ENCODE results near the gene TAF4.

The TAF4 gene

GRCh38 chr20:62010551-62011402 is 54.9 kb downstream of the TAF4 start:
- ATAC-seq: peak; percentile 88
- TF ChIP-seq PPARA (CRISPR knock-in tag; IDR thresholded peaks at IDR 0.05; ENCODE audit: borderline replicate concordance): no peak

GRCh38 chr20:62009869-62010445 is 55.7 kb downstream of the TAF4 start:
- no peak for ATAC-seq
- TF ChIP-seq ZNF70 (CRISPR knock-in tag; IDR thresholded peaks at IDR 0.05) (no peak), PPARA (CRISPR knock-in tag; IDR thresholded peaks at IDR 0.05; ENCODE audit: borderline replicate concordance) (no peak), ISL1 (CRISPR knock-in tag; IDR thresholded peaks at IDR 0.05) (no peak), ZC3H10 (CRISPR knock-in tag; IDR thresholded peaks at IDR 0.05) (no peak), POU6F1 (CRISPR knock-in tag; IDR thresholded peaks at IDR 0.05; ENCODE audit: borderline replicate concordance, low read depth) (no peak), ZFP3 (CRISPR knock-in tag; IDR thresholded peaks at IDR 0.05) (no peak), RARB (CRISPR knock-in tag; IDR thresholded peaks at IDR 0.05) (no peak), TCF4 (CRISPR knock-in tag; IDR thresholded peaks at IDR 0.05; ENCODE audit: borderline replicate concordance) (no peak), PATZ1 (CRISPR knock-in tag; IDR thresholded peaks at IDR 0.05; ENCODE audit: borderline replicate concordance) (no peak), OSR1 (CRISPR knock-in tag; IDR thresholded peaks at IDR 0.05) (no peak), SNAI2 (CRISPR knock-in tag; IDR thresholded peaks at IDR 0.05) (no peak), CSDC2 (CRISPR knock-in tag; IDR thresholded peaks at IDR 0.05) (no peak), ESRRG (CRISPR knock-in tag; IDR thresholded peaks at IDR 0.05) (no peak), ZNF565 (CRISPR knock-in tag; conservative IDR thresholded peaks at IDR 0.05; ENCODE audit: low read depth) (no peak), ZNF8 (CRISPR knock-in tag; IDR thresholded peaks at IDR 0.05) (no peak), TOX (CRISPR knock-in tag; IDR thresholded peaks at IDR 0.05; ENCODE audit: borderline replicate concordance) (no peak)

- ATAC-seq: no peak
- TF ChIP-seq GLIS3 (CRISPR knock-in tag; IDR thresholded peaks at IDR 0.05): no peak
- TF ChIP-seq ZC3H10 (CRISPR knock-in tag; IDR thresholded peaks at IDR 0.05): no peak
- no peak for TF ChIP-seq ZNF565 (CRISPR knock-in tag; conservative IDR thresholded peaks at IDR 0.05; ENCODE audit: low read depth)
- TF ChIP-seq ZFP3 (CRISPR knock-in tag; IDR thresholded peaks at IDR 0.05): no peak
- no peak for TF ChIP-seq ZFP30 (CRISPR knock-in tag; IDR thresholded peaks at IDR 0.05)
- no peak for TF ChIP-seq PATZ1 (CRISPR knock-in tag; IDR thresholded peaks at IDR 0.05; ENCODE audit: borderline replicate concordance)
- TF ChIP-seq, protein P1, sequence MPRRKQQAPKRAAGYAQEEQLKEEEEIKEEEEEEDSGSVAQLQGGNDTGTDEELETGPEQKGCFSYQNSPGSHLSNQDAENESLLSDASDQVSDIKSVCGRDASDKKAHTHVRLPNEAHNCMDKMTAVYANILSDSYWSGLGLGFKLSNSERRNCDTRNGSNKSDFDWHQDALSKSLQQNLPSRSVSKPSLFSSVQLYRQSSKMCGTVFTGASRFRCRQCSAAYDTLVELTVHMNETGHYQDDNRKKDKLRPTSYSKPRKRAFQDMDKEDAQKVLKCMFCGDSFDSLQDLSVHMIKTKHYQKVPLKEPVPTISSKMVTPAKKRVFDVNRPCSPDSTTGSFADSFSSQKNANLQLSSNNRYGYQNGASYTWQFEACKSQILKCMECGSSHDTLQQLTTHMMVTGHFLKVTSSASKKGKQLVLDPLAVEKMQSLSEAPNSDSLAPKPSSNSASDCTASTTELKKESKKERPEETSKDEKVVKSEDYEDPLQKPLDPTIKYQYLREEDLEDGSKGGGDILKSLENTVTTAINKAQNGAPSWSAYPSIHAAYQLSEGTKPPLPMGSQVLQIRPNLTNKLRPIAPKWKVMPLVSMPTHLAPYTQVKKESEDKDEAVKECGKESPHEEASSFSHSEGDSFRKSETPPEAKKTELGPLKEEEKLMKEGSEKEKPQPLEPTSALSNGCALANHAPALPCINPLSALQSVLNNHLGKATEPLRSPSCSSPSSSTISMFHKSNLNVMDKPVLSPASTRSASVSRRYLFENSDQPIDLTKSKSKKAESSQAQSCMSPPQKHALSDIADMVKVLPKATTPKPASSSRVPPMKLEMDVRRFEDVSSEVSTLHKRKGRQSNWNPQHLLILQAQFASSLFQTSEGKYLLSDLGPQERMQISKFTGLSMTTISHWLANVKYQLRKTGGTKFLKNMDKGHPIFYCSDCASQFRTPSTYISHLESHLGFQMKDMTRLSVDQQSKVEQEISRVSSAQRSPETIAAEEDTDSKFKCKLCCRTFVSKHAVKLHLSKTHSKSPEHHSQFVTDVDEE (CRISPR knock-in tag; IDR thresholded peaks at IDR 0.05): no peak
- TF ChIP-seq POU6F1 (CRISPR knock-in tag; IDR thresholded peaks at IDR 0.05; ENCODE audit: borderline replicate concordance, low read depth): no peak
- no peak for TF ChIP-seq PPARA (CRISPR knock-in tag; IDR thresholded peaks at IDR 0.05; ENCODE audit: borderline replicate concordance)
- no peak for TF ChIP-seq TOX (CRISPR knock-in tag; IDR thresholded peaks at IDR 0.05; ENCODE audit: borderline replicate concordance)
- TF ChIP-seq, protein P2, sequence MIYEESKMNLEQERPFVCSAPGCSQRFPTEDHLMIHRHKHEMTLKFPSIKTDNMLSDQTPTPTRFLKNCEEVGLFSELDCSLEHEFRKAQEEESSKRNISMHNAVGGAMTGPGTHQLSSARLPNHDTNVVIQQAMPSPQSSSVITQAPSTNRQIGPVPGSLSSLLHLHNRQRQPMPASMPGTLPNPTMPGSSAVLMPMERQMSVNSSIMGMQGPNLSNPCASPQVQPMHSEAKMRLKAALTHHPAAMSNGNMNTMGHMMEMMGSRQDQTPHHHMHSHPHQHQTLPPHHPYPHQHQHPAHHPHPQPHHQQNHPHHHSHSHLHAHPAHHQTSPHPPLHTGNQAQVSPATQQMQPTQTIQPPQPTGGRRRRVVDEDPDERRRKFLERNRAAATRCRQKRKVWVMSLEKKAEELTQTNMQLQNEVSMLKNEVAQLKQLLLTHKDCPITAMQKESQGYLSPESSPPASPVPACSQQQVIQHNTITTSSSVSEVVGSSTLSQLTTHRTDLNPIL (CRISPR knock-in tag; IDR thresholded peaks at IDR 0.05; ENCODE audit: low read depth): no peak
- no peak for TF ChIP-seq BACH2 (CRISPR knock-in tag; IDR thresholded peaks at IDR 0.05; ENCODE audit: borderline replicate concordance)
- TF ChIP-seq ZNF8 (CRISPR knock-in tag; IDR thresholded peaks at IDR 0.05): no peak
- TF ChIP-seq CSDC2 (CRISPR knock-in tag; IDR thresholded peaks at IDR 0.05): no peak
- TF ChIP-seq ZNF70 (CRISPR knock-in tag; IDR thresholded peaks at IDR 0.05): no peak
- no peak for TF ChIP-seq OSR1 (CRISPR knock-in tag; IDR thresholded peaks at IDR 0.05)
- TF ChIP-seq SNAI2 (CRISPR knock-in tag; IDR thresholded peaks at IDR 0.05): no peak
- TF ChIP-seq ISL1 (CRISPR knock-in tag; IDR thresholded peaks at IDR 0.05): no peak
- TF ChIP-seq, protein P3, sequence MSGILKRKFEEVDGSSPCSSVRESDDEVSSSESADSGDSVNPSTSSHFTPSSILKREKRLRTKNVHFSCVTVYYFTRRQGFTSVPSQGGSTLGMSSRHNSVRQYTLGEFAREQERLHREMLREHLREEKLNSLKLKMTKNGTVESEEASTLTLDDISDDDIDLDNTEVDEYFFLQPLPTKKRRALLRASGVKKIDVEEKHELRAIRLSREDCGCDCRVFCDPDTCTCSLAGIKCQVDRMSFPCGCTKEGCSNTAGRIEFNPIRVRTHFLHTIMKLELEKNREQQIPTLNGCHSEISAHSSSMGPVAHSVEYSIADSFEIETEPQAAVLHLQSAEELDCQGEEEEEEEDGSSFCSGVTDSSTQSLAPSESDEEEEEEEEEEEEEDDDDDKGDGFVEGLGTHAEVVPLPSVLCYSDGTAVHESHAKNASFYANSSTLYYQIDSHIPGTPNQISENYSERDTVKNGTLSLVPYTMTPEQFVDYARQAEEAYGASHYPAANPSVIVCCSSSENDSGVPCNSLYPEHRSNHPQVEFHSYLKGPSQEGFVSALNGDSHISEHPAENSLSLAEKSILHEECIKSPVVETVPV (CRISPR knock-in tag; IDR thresholded peaks at IDR 0.05): no peak
- TF ChIP-seq ESRRG (CRISPR knock-in tag; IDR thresholded peaks at IDR 0.05): no peak
These were observed 56.4 kb downstream of the TAF4 start for GRCh38 chr20:62009322-62009721.
